Endometrial microvascular endothelial cells (primary cell): ENCODE results near the gene ROBO4. TPM values are rescaled to one million over a fixed set of nuclear protein-coding genes. Genes with fewer than 3 reads are reported as not detected.

Experiments used
- in situ Hi-C: cut with HindIII; loops from 2 replicates; pipeline ENCODE4 v1.10.0; 2017; ENCODE audit warnings: low sequenced_read_pairs, low pct_unique_long_range_greater_than_20kb; ENCODE audit errors: inconsistent ontology term
- total RNA-seq: library from RNA; depleted of rRNA; stranded (reverse); fragments of >200 nt; gene quantifications from one replicate; pipeline ENCODE4 v1.2.3, GENCODE V29; 2015; ENCODE audit errors: inconsistent ontology term

The ROBO4 gene
- total RNA-seq, 1 donor from 2014 or later, result 430 TPM

- in situ Hi-C loops, result no loop called here
Observed at GRCh38 chr11:124864892-124865180, 32.8 kb downstream of the ROBO4 start.

DNA sequence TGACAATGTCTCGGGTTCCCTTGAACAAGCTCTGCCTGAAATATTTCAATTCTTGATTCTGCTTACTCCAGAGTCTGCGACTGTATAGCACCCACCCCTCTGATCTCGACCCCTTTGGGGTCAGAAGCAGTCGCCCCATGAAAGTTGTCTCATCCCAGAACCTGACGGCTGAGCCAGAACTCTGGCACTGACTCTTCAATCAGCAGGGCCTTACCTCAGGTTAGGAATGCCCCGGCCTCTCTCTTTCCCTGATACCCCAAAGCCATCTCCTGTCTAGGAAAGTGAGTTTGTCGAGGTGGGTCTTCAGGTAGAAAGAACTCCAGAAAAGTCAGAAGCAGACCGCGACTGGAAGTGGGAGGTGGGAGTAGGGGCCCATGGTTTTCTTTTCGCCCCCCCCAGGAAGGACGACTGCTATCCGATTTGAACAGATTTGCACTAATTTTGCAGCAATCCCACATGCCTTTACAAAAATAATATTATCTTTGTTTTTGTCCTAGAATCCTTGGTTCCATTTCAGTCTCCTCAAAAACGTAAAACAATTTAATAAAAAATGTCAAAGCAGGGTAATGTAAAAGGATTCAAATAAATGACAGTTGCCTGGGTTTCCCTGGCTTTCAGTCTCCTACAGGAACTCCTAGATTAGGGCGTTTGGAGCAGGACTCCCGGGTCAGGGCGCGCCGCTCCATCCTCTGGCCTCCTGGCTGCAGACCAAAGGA lies 33.3 kb downstream of the ROBO4 start:
- in situ Hi-C loops, result no loop called here

GRCh38 chr11:124863826-124864165 lies 33.9 kb downstream of the ROBO4 start:
- in situ Hi-C loops, result no loop called here

DNA sequence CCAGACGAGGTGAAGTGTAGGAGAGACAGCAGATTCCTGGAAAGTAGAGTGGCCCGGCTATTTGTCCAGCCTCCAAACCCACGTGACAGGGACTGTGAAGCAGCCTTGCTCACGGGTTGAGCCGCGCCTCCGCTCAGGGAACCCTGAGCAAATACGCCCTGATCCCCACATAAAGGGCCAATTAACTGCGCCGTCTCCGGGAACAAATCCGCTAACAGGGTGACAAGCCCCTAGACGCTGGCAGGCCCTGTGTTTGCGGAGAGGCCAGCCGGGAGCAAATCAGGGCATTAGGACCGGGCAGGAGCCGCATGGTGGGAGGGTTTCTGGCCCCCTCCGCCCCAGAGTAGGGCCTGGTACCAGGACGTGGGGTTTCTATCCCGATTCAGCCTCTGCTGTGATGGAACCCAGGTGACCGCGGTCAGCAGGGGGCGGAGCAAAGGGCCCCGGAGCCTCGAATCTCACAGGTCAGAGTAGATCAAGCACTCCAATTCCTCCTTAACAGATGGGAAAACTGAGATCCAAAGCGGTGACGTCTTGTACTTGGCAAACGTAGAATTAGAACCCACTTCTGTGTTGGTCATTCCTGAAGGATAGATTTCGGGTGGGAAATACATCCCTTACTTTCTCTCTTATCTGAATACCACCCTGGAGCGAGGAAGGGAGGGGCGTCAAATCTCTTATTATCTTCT lies 34.4 kb downstream of the ROBO4 start:
- in situ Hi-C loops, result no loop called here

GRCh38 chr11:124861670-124862069 lies 36.0 kb downstream of the ROBO4 start:
- in situ Hi-C loops, result no loop called here

GRCh38 chr11:124859171-124859570 lies 38.5 kb downstream of the ROBO4 start:
- in situ Hi-C loops, result no loop called here

- in situ Hi-C loops, result no loop called here
Observed at GRCh38 chr11:124846070-124846673, 51.5 kb downstream of the ROBO4 start.

- in situ Hi-C loops, result no loop called here
Observed at GRCh38 chr11:124844664-124845079, 53.0 kb downstream of the ROBO4 start.

GRCh38 chr11:124843616-124843910 lies 54.1 kb downstream of the ROBO4 start:
- in situ Hi-C loops, result no loop called here

DNA sequence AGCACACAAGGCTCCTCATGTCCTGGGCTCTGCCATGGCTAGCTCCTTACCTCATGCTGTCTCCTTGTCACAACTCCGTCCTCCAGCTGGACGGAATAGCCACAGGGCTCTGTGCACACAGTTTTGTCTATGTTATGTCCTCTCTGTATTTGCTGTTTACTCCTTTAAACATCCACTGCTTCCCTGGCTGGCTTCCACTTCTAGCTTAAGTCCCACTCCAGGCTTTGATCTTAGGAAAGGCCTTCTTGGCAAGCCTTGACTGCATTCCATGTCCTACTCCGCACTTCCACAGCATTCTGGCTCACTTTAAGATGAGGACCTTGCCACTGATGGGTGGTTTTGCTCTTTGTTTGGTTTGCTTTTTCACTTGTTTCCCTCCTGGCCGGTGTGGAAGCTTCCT lies 55.4 kb downstream of the ROBO4 start:
- in situ Hi-C loops, result no loop called here

DNA sequence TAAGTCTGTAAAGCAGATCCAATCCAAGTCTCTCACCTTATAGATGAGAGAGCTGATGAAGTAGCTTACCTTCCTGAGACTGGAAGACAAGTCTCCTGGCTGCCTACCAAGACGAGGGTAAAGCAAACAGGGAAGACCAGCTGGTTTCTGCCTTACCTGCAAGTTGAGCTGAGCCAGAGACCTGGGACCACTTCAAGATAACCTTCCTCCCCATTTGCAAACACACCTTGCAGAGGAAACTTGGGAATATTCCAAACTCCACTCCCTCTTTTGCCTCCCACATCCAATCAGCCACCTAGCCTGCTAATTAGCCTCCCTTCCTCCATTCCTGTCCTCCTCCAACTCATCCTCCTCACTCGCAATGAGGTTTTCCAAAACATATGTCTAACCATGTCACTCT lies 55.8 kb downstream of the ROBO4 start:
- in situ Hi-C loops, result no loop called here

DNA sequence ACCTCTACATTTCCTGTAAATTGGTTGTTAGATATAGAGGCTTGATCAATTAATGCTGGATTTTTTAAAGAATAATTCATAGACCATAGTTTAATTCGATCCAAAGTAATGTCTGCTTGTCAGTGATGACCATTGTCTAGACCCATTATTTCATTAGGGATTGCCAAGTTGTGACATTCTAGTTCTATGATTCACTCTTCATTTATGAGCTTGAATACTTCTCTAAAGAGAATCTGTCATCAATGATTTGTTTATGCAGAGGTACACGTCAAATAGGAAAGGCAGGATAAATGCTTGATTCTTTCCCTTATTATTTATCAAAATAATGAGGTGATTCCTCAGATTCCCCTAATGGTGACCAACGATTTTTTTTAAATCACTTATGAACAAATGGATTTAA lies 56.5 kb downstream of the ROBO4 start:
- in situ Hi-C loops, result no loop called here

GRCh38 chr11:124840666-124841065 lies 57.0 kb downstream of the ROBO4 start:
- in situ Hi-C loops, result no loop called here

GRCh38 chr11:124839972-124840621 lies 57.6 kb downstream of the ROBO4 start:
- in situ Hi-C loops, result no loop called here

GRCh38 chr11:124839128-124839971 lies 58.3 kb downstream of the ROBO4 start:
- in situ Hi-C loops, result no loop called here

- in situ Hi-C loops, result no loop called here
Observed at GRCh38 chr11:124838805-124839127, 58.9 kb downstream of the ROBO4 start.

DNA sequence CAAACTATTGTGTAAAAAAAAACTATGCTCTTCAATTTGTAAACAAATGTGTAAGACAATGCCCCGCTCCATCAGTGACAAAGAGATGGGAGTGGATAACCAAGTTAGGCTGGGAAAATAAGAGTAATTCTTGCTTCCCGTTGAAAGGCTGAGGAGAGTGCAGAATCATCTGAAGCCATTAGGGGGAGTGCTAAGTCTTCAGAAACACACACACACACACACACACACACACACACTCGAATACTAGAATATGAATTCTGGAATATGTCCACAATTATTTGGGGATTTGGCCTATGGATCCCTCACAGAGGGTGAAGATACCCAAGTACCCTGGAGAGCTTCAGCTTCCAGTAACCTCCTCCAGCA lies 60.2 kb downstream of the ROBO4 start:
- in situ Hi-C loops, result no loop called here

GRCh38 chr11:124835918-124836317 lies 61.7 kb downstream of the ROBO4 start:
- in situ Hi-C loops, result no loop called here

- in situ Hi-C loops, result no loop called here
Observed at GRCh38 chr11:124834526-124835180, 63.0 kb downstream of the ROBO4 start.
